ENCODE data around the gene ACMSD. TPM values are rescaled to one million over a fixed set of nuclear protein-coding genes. Genes with fewer than 3 reads are reported as not detected.

ACMSD gene
- total RNA-seq, 1 experiment from 2014 or later, result not detected

- Histone ChIP-seq H3K4me3 (ENCODE audit: low read depth, low read length) (no peak overlapping the region), H3K9me3 (no peaks in the 10 kb centered on the region), H3K4me1 (0 out of 2 replicates have a peak, but pooled peaks cover under 1% of the 10 kb centered on the region), H3K36me3 (ENCODE audit: control insufficient read depth, insufficient read depth, low read length) (0 out of 2 replicates have a peak, but pooled peaks cover 2% of the 10 kb centered on the region), H3K27me3 (replicated peaks; ENCODE audit: control insufficient read depth, insufficient read depth, low read length) (no peaks in the 10 kb centered on the region)
- Mint-ChIP-seq H3K4me1 (ENCODE audit: low read depth, unreplicated experiment) (peaks cover 19% of the 10 kb centered on the region), H3K27me3 (ENCODE audit: insufficient read depth, unreplicated experiment) (no peaks in the 10 kb centered on the region), H3K27ac (ENCODE audit: unreplicated experiment) (no peak overlapping the region), H3K4me3 (ENCODE audit: unreplicated experiment) (no peak overlapping the region), H3K36me3 (ENCODE audit: insufficient read depth, unreplicated experiment) (peaks cover 46% of the 10 kb centered on the region), H3K9me3 (ENCODE audit: unreplicated experiment) (no peaks in the 10 kb centered on the region)
- CTCF ChIA-PET, result no interaction called here
- POLR2A ChIA-PET, result no interaction called here
- no TSS peak for BruUV-seq (replicated peaks)
- DNase-seq, result no peak
- no peak for TF ChIP-seq CTCF (IDR thresholded peaks at IDR 0.05; ENCODE audit: insufficient read depth in 1 of 2, low read depth in 1 of 2, low read length in 1 of 2, severe bottlenecking in 1 of 2, unreplicated experiment in 1 of 2)
- intact Hi-C loops (cut with micrococcal nuclease; ENCODE audit: unreplicated experiment), result no loop called here
Observed at GRCh38 chr2:134927195-134927594, 88.8 kb downstream of the ACMSD start.

DNA sequence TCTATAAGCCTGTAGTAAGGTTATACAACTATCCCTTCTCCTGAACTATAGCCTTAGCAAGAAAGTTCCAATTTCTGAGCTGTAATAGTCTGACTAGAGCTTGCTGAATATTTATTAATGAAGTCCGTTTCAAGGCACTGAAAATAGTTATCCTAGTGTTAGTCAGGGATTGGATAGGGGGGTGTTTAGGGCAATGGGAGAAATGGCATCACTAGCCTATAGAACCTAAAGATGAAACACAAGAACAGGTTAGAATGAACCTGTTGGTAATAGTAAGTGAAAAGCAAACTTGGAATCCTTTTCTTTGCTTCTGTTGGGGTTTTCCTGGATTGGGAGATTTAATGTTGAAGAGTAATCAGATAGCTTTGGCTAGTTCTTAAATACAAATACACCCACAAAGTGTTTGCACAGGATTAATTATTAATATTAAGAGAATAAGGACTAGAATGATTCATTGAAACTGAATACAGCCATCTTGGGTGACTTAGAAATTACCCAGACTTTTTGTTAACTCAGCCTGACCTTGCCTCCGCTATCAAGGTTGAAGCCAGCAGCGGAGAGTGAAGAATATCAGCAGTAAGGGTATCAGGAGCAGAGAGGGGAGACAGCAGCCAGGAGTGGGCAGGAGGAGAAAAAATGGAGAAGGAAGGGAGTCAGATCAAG, 94.6 kb downstream of the ACMSD start:
- H3K27me3 Mint-ChIP-seq (ENCODE audit: insufficient read depth, unreplicated experiment), result no peaks in the 10 kb centered on the region
- no peak overlapping the region for H3K4me3 Mint-ChIP-seq (ENCODE audit: unreplicated experiment)
- ChIA-PET CTCF (no interaction called here), POLR2A (no interaction called here)
- H3K9me3 Mint-ChIP-seq (ENCODE audit: unreplicated experiment), result no peaks in the 10 kb centered on the region
- Histone ChIP-seq H3K4me1 (peaks cover 15% of the 10 kb centered on the region), H3K36me3 (ENCODE audit: control insufficient read depth, insufficient read depth, low read length) (no peaks in the 10 kb centered on the region), H3K4me3 (ENCODE audit: low read depth, low read length) (no peak overlapping the region), H3K27me3 (replicated peaks; ENCODE audit: control insufficient read depth, insufficient read depth, low read length) (no peaks in the 10 kb centered on the region), H3K9me3 (no peaks in the 10 kb centered on the region)
- BruUV-seq (replicated peaks), result no TSS peak
- H3K4me1 Mint-ChIP-seq (ENCODE audit: low read depth, unreplicated experiment), result peaks cover 19% of the 10 kb centered on the region
- no peak for TF ChIP-seq CTCF (IDR thresholded peaks at IDR 0.05; ENCODE audit: insufficient read depth in 1 of 2, low read depth in 1 of 2, low read length in 1 of 2, severe bottlenecking in 1 of 2, unreplicated experiment in 1 of 2)
- H3K27ac Mint-ChIP-seq (ENCODE audit: unreplicated experiment), result no peak overlapping the region
- H3K36me3 Mint-ChIP-seq (ENCODE audit: insufficient read depth, unreplicated experiment), result peaks cover 52% of the 10 kb centered on the region
- DNase-seq, result no peak
- intact Hi-C loops (cut with micrococcal nuclease; ENCODE audit: unreplicated experiment), result no loop called here

- no peak overlapping the region for H3K27ac Mint-ChIP-seq (ENCODE audit: unreplicated experiment)
- TF ChIP-seq CTCF (IDR thresholded peaks at IDR 0.05; ENCODE audit: insufficient read depth in 1 of 2, low read depth in 1 of 2, low read length in 1 of 2, severe bottlenecking in 1 of 2, unreplicated experiment in 1 of 2), result no peak
- Histone ChIP-seq H3K9me3 (no peaks in the 10 kb centered on the region), H3K4me3 (ENCODE audit: low read depth, low read length) (no peak overlapping the region), H3K27me3 (replicated peaks; ENCODE audit: control insufficient read depth, insufficient read depth, low read length) (no peaks in the 10 kb centered on the region), H3K36me3 (ENCODE audit: control insufficient read depth, insufficient read depth, low read length) (no peaks in the 10 kb centered on the region), H3K4me1 (peaks cover 15% of the 10 kb centered on the region)
- no peak for DNase-seq
- H3K36me3 Mint-ChIP-seq (ENCODE audit: insufficient read depth, unreplicated experiment), result peaks cover 51% of the 10 kb centered on the region
- peaks cover 19% of the 10 kb centered on the region for H3K4me1 Mint-ChIP-seq (ENCODE audit: low read depth, unreplicated experiment)
- CTCF ChIA-PET, result no interaction called here
- H3K9me3 Mint-ChIP-seq (ENCODE audit: unreplicated experiment), result no peaks in the 10 kb centered on the region
- no peak overlapping the region for H3K4me3 Mint-ChIP-seq (ENCODE audit: unreplicated experiment)
- intact Hi-C loops (cut with micrococcal nuclease; ENCODE audit: unreplicated experiment), result no loop called here
- BruUV-seq (replicated peaks), result no TSS peak
- H3K27me3 Mint-ChIP-seq (ENCODE audit: insufficient read depth, unreplicated experiment), result no peaks in the 10 kb centered on the region
- POLR2A ChIA-PET, result no interaction called here
Observed at GRCh38 chr2:134933732-134934131, 95.3 kb downstream of the ACMSD start.

Data from Caco-2 (cell line).